Measurements from ENCODE around the gene UBD. TPM values are rescaled to one million over a fixed set of nuclear protein-coding genes. Genes with fewer than 3 reads are reported as not detected.

UBD gene
- total and polyA plus RNA-seq, 10 of the 15 experiments (the other 5 are each of a cell fraction or from before 2014, with no cell fraction given) = 23.4 to 101 (median 35.7) TPM

- no peaks in the 10 kb centered on the region for H3K9me3 ChIP-seq (replicated peaks; ENCODE audit: control insufficient read depth, insufficient read depth, low read length)
- no peak overlapping the region for H2AFZ ChIP-seq (ENCODE audit: control insufficient read depth, low read depth, low read length)
- H3K79me2 ChIP-seq (ENCODE audit: control insufficient read depth, insufficient read depth, low read length) = no peaks in the 10 kb centered on the region
- RAD21 ChIA-PET (ENCODE audit: unreplicated experiment) = no interaction called here
- no peak overlapping the region for H3K9ac ChIP-seq (ENCODE audit: control insufficient read depth, insufficient read depth, low read length)
- FAIRE-seq (no peak), ATAC-seq (no peak), DNase-seq (ENCODE audit: low read depth, low spot score) (no peak)
- TF ChIP-seq KDM1A (IDR thresholded peaks at IDR 0.05; ENCODE audit: borderline replicate concordance) (no peak), TCF7 (IDR thresholded peaks at IDR 0.05; ENCODE audit: borderline replicate concordance) (no peak), IRF4 (IDR thresholded peaks at IDR 0.05; ENCODE audit: low read depth, low read length) (no peak), ATF7 (IDR thresholded peaks at IDR 0.05; ENCODE audit: low read depth) (no peak), NBN (IDR thresholded peaks at IDR 0.05) (no peak)
- peaks cover 9% of the 10 kb centered on the region for H3K4me1 ChIP-seq (ENCODE audit: control insufficient read depth, insufficient read depth, low read length)
- no peaks in the 10 kb centered on the region for H3K27me3 ChIP-seq (replicated peaks in 1 of 2; ENCODE audit: control insufficient read depth in 2 of 2, insufficient read depth in 2 of 2, low read length in 1 of 2)
- SMC1A ChIA-PET (ENCODE audit: uncharacterized antibody, unreplicated experiment) = interaction anchor here (1.8 kb wide), 1 partner anchor 58 kb away, joined by 4 read pairs; no protein-coding TSS in a partner anchor
- 19% methylated on average over 5 of the region's 5 CpGs for WGBS (ENCODE audit: insufficient coverage, insufficient replicate concordance, low lambda C conversion rate, missing lambda C conversion rate)
- POLR2A ChIA-PET = no interaction called here
- H3K4me3 ChIP-seq = no peak overlapping the region
- no peaks in the 10 kb centered on the region for H4K20me1 ChIP-seq (ENCODE audit: control insufficient read depth, insufficient read depth)
- CTCF ChIA-PET = no interaction called here
- intact Hi-C loops (cut with micrococcal nuclease; ENCODE audit: unreplicated experiment) = no loop called here
- no TSS peak for BruUV-seq (replicated peaks)
- H3K36me3 ChIP-seq (ENCODE audit: control insufficient read depth in 2 of 2, insufficient read depth in 2 of 2, low read length in 1 of 2) = no peaks in the 10 kb centered on the region
- no peak overlapping the region for H3K27ac ChIP-seq (ENCODE audit: control insufficient read depth, insufficient read depth)
- H3K4me2 ChIP-seq (ENCODE audit: control insufficient read depth, insufficient read depth) = no peak overlapping the region
- in situ Hi-C loops (cut with MboI) = no loop called here
Observed at GRCh38 chr6:29507319-29507718, 52.2 kb downstream of the UBD start.

DNA sequence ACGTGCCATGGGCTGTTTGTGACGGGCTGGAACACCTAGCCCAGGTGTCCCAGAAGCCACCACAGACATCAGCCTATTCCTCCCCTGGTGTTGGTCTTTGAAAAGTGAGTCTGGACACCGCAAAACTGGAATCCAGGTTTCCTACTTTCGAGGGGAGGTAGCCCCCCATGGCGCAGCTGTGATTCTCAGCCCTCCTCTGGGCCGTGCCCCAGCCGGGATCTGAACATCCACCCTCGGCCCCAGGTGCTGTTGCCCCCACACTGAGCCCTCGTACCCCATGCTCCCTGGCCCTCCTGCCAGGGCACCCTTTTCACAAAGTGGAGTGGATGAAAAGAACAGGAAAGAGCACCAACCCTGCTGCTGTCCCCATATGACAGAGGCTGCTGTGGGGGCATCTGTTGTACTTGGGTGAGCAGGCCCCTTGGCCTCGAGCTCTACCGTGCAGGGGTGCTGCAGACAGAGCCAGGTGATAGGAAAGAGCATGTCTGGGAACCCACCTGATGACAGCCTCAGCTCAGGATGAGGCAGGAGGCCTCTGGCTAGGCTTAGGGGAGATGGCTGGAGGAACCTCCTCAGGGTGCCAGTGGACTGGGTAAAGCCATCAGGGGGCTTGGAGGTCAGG lies 53.0 kb downstream of the UBD start:
- H3K36me3 ChIP-seq (ENCODE audit: control insufficient read depth in 2 of 2, insufficient read depth in 2 of 2, low read length in 1 of 2) = no peaks in the 10 kb centered on the region

More for the DNA sequence above, 53.0 kb downstream of the UBD start:
- SMC1A ChIA-PET (ENCODE audit: uncharacterized antibody, unreplicated experiment) = interaction anchor here (1.8 kb wide), 1 partner anchor 59 kb away, joined by 4 read pairs; no protein-coding TSS in a partner anchor
- DNase-seq (ENCODE audit: low read depth, low spot score) (no peak), FAIRE-seq (no peak), ATAC-seq (no peak)
- in situ Hi-C loops (cut with MboI) (no loop called here), intact Hi-C loops (cut with micrococcal nuclease; ENCODE audit: unreplicated experiment) (no loop called here)
- POLR2A ChIA-PET = no interaction called here
- RAD21 ChIA-PET (ENCODE audit: unreplicated experiment) = no interaction called here
- TF ChIP-seq ZNF207 (IDR thresholded peaks at IDR 0.05; ENCODE audit: borderline replicate concordance) (no peak), JUND (IDR thresholded peaks at IDR 0.05; ENCODE audit: low read depth, low read length) (no peak), NFYB (IDR thresholded peaks at IDR 0.05; ENCODE audit: insufficient read depth, low read depth, low read length) (no peak), FOXK2 (IDR thresholded peaks at IDR 0.05) (no peak), BCL11A (IDR thresholded peaks at IDR 0.05; ENCODE audit: low read depth, low read length) (no peak), MEF2B (IDR thresholded peaks at IDR 0.05; ENCODE audit: partially characterized antibody, poor library complexity, severe bottlenecking) (no peak), IKZF2 (IDR thresholded peaks at IDR 0.05) (no peak), JUNB (IDR thresholded peaks at IDR 0.05) (no peak), WRNIP1 (IDR thresholded peaks at IDR 0.05; ENCODE audit: borderline replicate concordance, low read depth, low read length) (no peak)
- TF ChIP-seq, protein P1, sequence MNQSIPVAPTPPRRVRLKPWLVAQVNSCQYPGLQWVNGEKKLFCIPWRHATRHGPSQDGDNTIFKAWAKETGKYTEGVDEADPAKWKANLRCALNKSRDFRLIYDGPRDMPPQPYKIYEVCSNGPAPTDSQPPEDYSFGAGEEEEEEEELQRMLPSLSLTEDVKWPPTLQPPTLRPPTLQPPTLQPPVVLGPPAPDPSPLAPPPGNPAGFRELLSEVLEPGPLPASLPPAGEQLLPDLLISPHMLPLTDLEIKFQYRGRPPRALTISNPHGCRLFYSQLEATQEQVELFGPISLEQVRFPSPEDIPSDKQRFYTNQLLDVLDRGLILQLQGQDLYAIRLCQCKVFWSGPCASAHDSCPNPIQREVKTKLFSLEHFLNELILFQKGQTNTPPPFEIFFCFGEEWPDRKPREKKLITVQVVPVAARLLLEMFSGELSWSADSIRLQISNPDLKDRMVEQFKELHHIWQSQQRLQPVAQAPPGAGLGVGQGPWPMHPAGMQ (IDR thresholded peaks at IDR 0.05; ENCODE audit: borderline replicate concordance) = no peak
- Histone ChIP-seq H3K4me3 (no peak overlapping the region), H2AFZ (ENCODE audit: control insufficient read depth, low read depth, low read length) (no peak overlapping the region), H3K9ac (ENCODE audit: control insufficient read depth, insufficient read depth, low read length) (no peak overlapping the region), H3K4me1 (ENCODE audit: control insufficient read depth, insufficient read depth, low read length) (peaks cover 9% of the 10 kb centered on the region), H4K20me1 (ENCODE audit: control insufficient read depth, insufficient read depth) (no peaks in the 10 kb centered on the region), H3K27ac (ENCODE audit: control insufficient read depth, insufficient read depth) (no peak overlapping the region), H3K9me3 (replicated peaks; ENCODE audit: control insufficient read depth, insufficient read depth, low read length) (no peaks in the 10 kb centered on the region), H3K27me3 (replicated peaks in 1 of 2; ENCODE audit: control insufficient read depth in 2 of 2, insufficient read depth in 2 of 2, low read length in 1 of 2) (0 out of 4 replicates have a peak, but pooled peaks cover 0 to 1% of the 10 kb centered on the region in 2 experiments), H3K4me2 (ENCODE audit: control insufficient read depth, insufficient read depth) (no peak overlapping the region), H3K79me2 (ENCODE audit: control insufficient read depth, insufficient read depth, low read length) (no peaks in the 10 kb centered on the region)
- CTCF ChIA-PET = no interaction called here
- no TSS peak for BruUV-seq (replicated peaks)
- 13% methylated on average over 11 of the region's 11 CpGs for WGBS (ENCODE audit: insufficient coverage, insufficient replicate concordance, low lambda C conversion rate, missing lambda C conversion rate)

All from GM12878 (cell line).